ENCODE data around the gene ROGDI.

DNA sequence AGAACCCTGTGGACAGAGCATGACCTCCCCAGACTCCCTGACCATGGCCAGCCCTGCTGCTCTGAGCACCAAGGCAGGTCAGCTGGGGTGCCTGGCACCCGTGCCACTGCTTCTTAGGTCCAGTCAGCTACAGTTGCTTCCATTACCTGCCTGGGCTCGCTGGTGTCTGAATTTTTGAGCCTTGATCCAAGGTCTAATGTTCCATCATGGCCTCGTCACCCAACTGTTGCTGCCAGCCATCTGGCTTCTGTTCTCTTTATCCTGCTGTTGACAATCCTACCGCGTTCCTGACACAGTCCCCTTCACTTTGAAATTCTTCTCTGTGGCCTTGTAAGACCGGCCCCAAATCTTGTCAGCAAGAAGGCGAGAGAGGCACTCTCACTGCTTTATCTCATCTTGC, 28.0 kb upstream of the ROGDI start:
- TF ChIP-seq, protein P1, sequence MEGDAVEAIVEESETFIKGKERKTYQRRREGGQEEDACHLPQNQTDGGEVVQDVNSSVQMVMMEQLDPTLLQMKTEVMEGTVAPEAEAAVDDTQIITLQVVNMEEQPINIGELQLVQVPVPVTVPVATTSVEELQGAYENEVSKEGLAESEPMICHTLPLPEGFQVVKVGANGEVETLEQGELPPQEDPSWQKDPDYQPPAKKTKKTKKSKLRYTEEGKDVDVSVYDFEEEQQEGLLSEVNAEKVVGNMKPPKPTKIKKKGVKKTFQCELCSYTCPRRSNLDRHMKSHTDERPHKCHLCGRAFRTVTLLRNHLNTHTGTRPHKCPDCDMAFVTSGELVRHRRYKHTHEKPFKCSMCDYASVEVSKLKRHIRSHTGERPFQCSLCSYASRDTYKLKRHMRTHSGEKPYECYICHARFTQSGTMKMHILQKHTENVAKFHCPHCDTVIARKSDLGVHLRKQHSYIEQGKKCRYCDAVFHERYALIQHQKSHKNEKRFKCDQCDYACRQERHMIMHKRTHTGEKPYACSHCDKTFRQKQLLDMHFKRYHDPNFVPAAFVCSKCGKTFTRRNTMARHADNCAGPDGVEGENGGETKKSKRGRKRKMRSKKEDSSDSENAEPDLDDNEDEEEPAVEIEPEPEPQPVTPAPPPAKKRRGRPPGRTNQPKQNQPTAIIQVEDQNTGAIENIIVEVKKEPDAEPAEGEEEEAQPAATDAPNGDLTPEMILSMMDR (IDR thresholded peaks at IDR 0.05; ENCODE audit: low read length): no peak
- TF ChIP-seq EZH2phosphoT487 (IDR thresholded peaks at IDR 0.05; ENCODE audit: low read length): no peak

All from MM.1S (cell line).